Body of pancreas (tissue), 4 donors: Measurements from ENCODE around the gene SEMA3F.

Experiments used
- CTCF ChIP-seq, 7 experiments: fragments of 450-650 bp in 4 of 7; fragments of 200-600 bp in 3 of 7; sonication (generic) in 3 of 7; IDR thresholded peaks; one replicate each; pipeline ENCODE4 v1.5.1; 2016 to 2019; ENCODE audit warnings: antibody characterized with exemption in 7 of 7
- POLR2A ChIP-seq, 3 donors: fragments of 450-650 bp; IDR thresholded peaks; one replicate each; pipeline ENCODE4 v1.6.1; 2016; ENCODE audit warnings: antibody characterized with exemption in 3 of 3, mild to moderate bottlenecking in 2 of 3

- TF ChIP-seq CTCF (IDR thresholded peaks at IDR 0.05) (no peak), POLR2A (IDR thresholded peaks at IDR 0.05) (peak in 2 of 3 donors; percentile 47 to 67)
Observed at GRCh38 chr3:50237754-50238548, 82.8 kb downstream of the SEMA3F start.
